ENCODE data around the gene PLA2G4E. TPM values are rescaled to one million over a fixed set of nuclear protein-coding genes. Genes with fewer than 3 reads are reported as not detected.
A peak's percentile ranks its signal among the peaks of the same experiment; 100 is the strongest.

Gene PLA2G4E
- total and polyA plus RNA-seq, 2 of the 13 experiments (the other 11 are each of a cell fraction or from before 2014, with no cell fraction given), result not detected

GRCh38 chr15:41972253-41973242 lies 48.3 kb downstream of the PLA2G4E start, which contains the start of gene EHD4 (continued):
- no peak; the same call in 1 of the 2 replicates for TF ChIP-seq ZNF614 (CRISPR knock-in tag; IDR thresholded peaks at IDR 0.05; ENCODE audit: borderline replicate concordance)
- no peak for TF ChIP-seq ATAD3A (CRISPR knock-in tag; IDR thresholded peaks at IDR 0.05)
- peak; percentile 43; the same call in 1 of the 2 replicates for TF ChIP-seq CBFB (CRISPR knock-in tag; IDR thresholded peaks at IDR 0.05)
- no peak for TF ChIP-seq SP140L (CRISPR knock-in tag; IDR thresholded peaks at IDR 0.05; ENCODE audit: borderline replicate concordance)
- no peak for TF ChIP-seq ZNF12 (CRISPR knock-in tag; IDR thresholded peaks at IDR 0.05)
- TF ChIP-seq ZNF17 (CRISPR knock-in tag; IDR thresholded peaks at IDR 0.05), result no peak
- no peak for TF ChIP-seq CHD4 (IDR thresholded peaks at IDR 0.05; ENCODE audit: borderline replicate concordance, low read length)
- peak; percentile 14; the same call in 1 of the 2 replicates for TF ChIP-seq CEBPG (CRISPR knock-in tag; IDR thresholded peaks at IDR 0.05)
- no peak for TF ChIP-seq ZNF616 (CRISPR knock-in tag; IDR thresholded peaks at IDR 0.05; ENCODE audit: low read depth)
- TF ChIP-seq KLF6 (CRISPR knock-in tag; IDR thresholded peaks at IDR 0.05), result 0 out of 2 replicates have a peak, but pooled peaks have one; percentile 34
- peak; percentile 88 for TF ChIP-seq CREM (IDR thresholded peaks at IDR 0.05)
- peak; percentile 54; the same call in 1 of the 2 replicates for TF ChIP-seq CREM (CRISPR knock-in tag; IDR thresholded peaks at IDR 0.05)
- TF ChIP-seq ZFP90 (CRISPR knock-in tag; IDR thresholded peaks at IDR 0.05; ENCODE audit: borderline replicate concordance), result no peak
- TF ChIP-seq NCOA5 (CRISPR knock-in tag; IDR thresholded peaks at IDR 0.05), result no peak
- TF ChIP-seq MAX (IDR thresholded peaks at IDR 0.05), result peak; percentile 39; the same call in 1 of the 2 replicates
- no peak for TF ChIP-seq ZNF775 (CRISPR knock-in tag; IDR thresholded peaks at IDR 0.05; ENCODE audit: borderline replicate concordance)
- no peak for TF ChIP-seq IRX3 (CRISPR knock-in tag; IDR thresholded peaks at IDR 0.05; ENCODE audit: borderline replicate concordance, low read depth)
- TF ChIP-seq ZBTB4 (CRISPR knock-in tag; IDR thresholded peaks at IDR 0.05; ENCODE audit: borderline replicate concordance), result no peak
- no peak for TF ChIP-seq SNAPC4 (CRISPR knock-in tag; IDR thresholded peaks at IDR 0.05)
- no peak for TF ChIP-seq SMAD9 (CRISPR knock-in tag; IDR thresholded peaks at IDR 0.05)
- no peak for TF ChIP-seq ZNF720 (CRISPR knock-in tag; IDR thresholded peaks at IDR 0.05)

Data from HepG2 (cell line).